ENCODE measurements around the gene SDCCAG8. TPM values are rescaled to one million over a fixed set of nuclear protein-coding genes. Genes with fewer than 3 reads are reported as not detected.

Gene SDCCAG8
- total RNA-seq, 2 donors from 2014 or later: 41.7 to 55.6 TPM

- TF ChIP-seq CTCF (IDR thresholded peaks at IDR 0.05) (no peak), POLR2AphosphoS5 (IDR thresholded peaks at IDR 0.05) (no peak), POLR2A (IDR thresholded peaks at IDR 0.05) (no peak)
- WGBS: 56% methylated on average over 1 of the region's 1 CpG
- Histone ChIP-seq H3K4me3 (no peak overlapping the region), H3K36me3 (no peaks in the 10 kb centered on the region), H3K27ac (no peak overlapping the region), H3K27me3 (replicated peaks; ENCODE audit: insufficient read depth) (no peaks in the 10 kb centered on the region), H3K9me3 (no peaks in the 10 kb centered on the region), H3K4me1 (replicated peaks) (no peaks in the 10 kb centered on the region)
- DNase-seq (ENCODE audit: low spot score): no peak
- intact Hi-C loops (cut with DNase I): no loop called here
Observed at GRCh38 chr1:243375596-243375995, 119.8 kb downstream of the SDCCAG8 start.

GRCh38 chr1:243378669-243379068 lies 122.8 kb downstream of the SDCCAG8 start:
- H3K4me1 ChIP-seq (replicated peaks): no peaks in the 10 kb centered on the region
- H3K27me3 ChIP-seq (replicated peaks; ENCODE audit: insufficient read depth): no peaks in the 10 kb centered on the region
- intact Hi-C loops (cut with DNase I): no loop called here
- 90% methylated on average over 3 of the region's 3 CpGs for WGBS
- DNase-seq (ENCODE audit: low spot score): no peak
- H3K27ac ChIP-seq: no peak overlapping the region
- no peak overlapping the region for H3K4me3 ChIP-seq
- H3K9me3 ChIP-seq: no peaks in the 10 kb centered on the region
- TF ChIP-seq POLR2AphosphoS5 (IDR thresholded peaks at IDR 0.05): no peak
- TF ChIP-seq CTCF (IDR thresholded peaks at IDR 0.05): no peak
- TF ChIP-seq POLR2A (IDR thresholded peaks at IDR 0.05): no peak
- H3K36me3 ChIP-seq: no peaks in the 10 kb centered on the region

GRCh38 chr1:243379208-243379607 lies 123.4 kb downstream of the SDCCAG8 start:
- H3K9me3 ChIP-seq: no peaks in the 10 kb centered on the region
- H3K27ac ChIP-seq: no peak overlapping the region
- H3K27me3 ChIP-seq (replicated peaks; ENCODE audit: insufficient read depth): no peaks in the 10 kb centered on the region
- no peaks in the 10 kb centered on the region for H3K4me1 ChIP-seq (replicated peaks)
- intact Hi-C loops (cut with DNase I): no loop called here
- WGBS: 93% methylated on average over 1 of the region's 1 CpG
- no peaks in the 10 kb centered on the region for H3K36me3 ChIP-seq
- TF ChIP-seq POLR2A (IDR thresholded peaks at IDR 0.05): no peak
- TF ChIP-seq POLR2AphosphoS5 (IDR thresholded peaks at IDR 0.05): no peak
- no peak for TF ChIP-seq CTCF (IDR thresholded peaks at IDR 0.05)
- no peak for DNase-seq (ENCODE audit: low spot score)
- H3K4me3 ChIP-seq: no peak overlapping the region

- no peak for DNase-seq (ENCODE audit: low spot score)
- 92% methylated on average over 2 of the region's 2 CpGs for WGBS
- Histone ChIP-seq H3K36me3 (no peaks in the 10 kb centered on the region), H3K9me3 (no peaks in the 10 kb centered on the region), H3K27me3 (replicated peaks; ENCODE audit: insufficient read depth) (no peaks in the 10 kb centered on the region), H3K4me3 (no peak overlapping the region), H3K27ac (no peak overlapping the region), H3K4me1 (replicated peaks) (no peaks in the 10 kb centered on the region)
- intact Hi-C loops (cut with DNase I): no loop called here
- TF ChIP-seq POLR2AphosphoS5 (IDR thresholded peaks at IDR 0.05) (no peak), POLR2A (IDR thresholded peaks at IDR 0.05) (no peak), CTCF (IDR thresholded peaks at IDR 0.05) (no peak)
Observed at GRCh38 chr1:243379706-243380105, 123.9 kb downstream of the SDCCAG8 start.

- H3K36me3 ChIP-seq: no peaks in the 10 kb centered on the region
- no peak for DNase-seq (ENCODE audit: low spot score)
- H3K4me1 ChIP-seq (replicated peaks): no peaks in the 10 kb centered on the region
- H3K4me3 ChIP-seq: no peak overlapping the region
- WGBS: 91% methylated on average over 1 of the region's 1 CpG
- TF ChIP-seq POLR2A (IDR thresholded peaks at IDR 0.05) (no peak), CTCF (IDR thresholded peaks at IDR 0.05) (no peak)
- H3K9me3 ChIP-seq: no peaks in the 10 kb centered on the region
- H3K27me3 ChIP-seq (replicated peaks; ENCODE audit: insufficient read depth): no peaks in the 10 kb centered on the region
- intact Hi-C loops (cut with DNase I): no loop called here
- H3K27ac ChIP-seq: no peak overlapping the region
Observed at GRCh38 chr1:243388276-243388675, 132.4 kb downstream of the SDCCAG8 start.
